Measurements from ENCODE around the gene ZNF474.

GRCh38 chr5:122153774-122154173 is 24.4 kb downstream of the ZNF474 start:
- TF ChIP-seq CTCF (IDR thresholded peaks at IDR 0.05; ENCODE audit: insufficient read depth, low read depth, low read length), result no peak
- TF ChIP-seq EZH2 (IDR thresholded peaks at IDR 0.05; ENCODE audit: insufficient read depth, low read length), result no peak

Measured in astrocyte (in vitro differentiated cells and primary cell).